ENCODE measurements around the gene TFPI. TPM values are rescaled to one million over a fixed set of nuclear protein-coding genes. Genes with fewer than 3 reads are reported as not detected.

TFPI gene
- total and polyA plus RNA-seq, 2 donors (not counting 3 experiments of a cell fraction or from before 2014, with no cell fraction given), result 177 to 286 TPM

- no TSS peak for BruUV-seq (replicated peaks)
- Histone ChIP-seq H3K27me3 (ENCODE audit: control insufficient read depth in 2 of 2, insufficient read depth in 2 of 2, low read length in 2 of 2) (no peaks in the 10 kb centered on the region), H3K4me1 (ENCODE audit: control insufficient read depth, extremely low read depth, insufficient read depth, low read length) (peaks cover 29% of the 10 kb centered on the region), H3K9ac (replicated peaks; ENCODE audit: extremely low read depth, insufficient read depth, low read length) (no peak overlapping the region), H3K4me3 (replicated peaks in 1 of 3; ENCODE audit: insufficient read depth in 1 of 3, low read depth in 1 of 3, low read length in 3 of 3) (no peak overlapping the region), H3K9me1 (replicated peaks; ENCODE audit: control insufficient read depth, extremely low read depth, insufficient read depth, low read length) (no peaks in the 10 kb centered on the region), H3K9me3 (replicated peaks; ENCODE audit: control insufficient read depth, insufficient read depth, low read length) (peaks cover 3% of the 10 kb centered on the region), H2AFZ (ENCODE audit: low read depth, low read length) (no peak overlapping the region), H3K36me3 (ENCODE audit: control insufficient read depth in 2 of 2, extremely low read depth in 1 of 2, insufficient read depth in 2 of 2, low read length in 2 of 2) (peaks cover 23 to 24% of the 10 kb centered on the region in 2 experiments), H4K20me1 (replicated peaks; ENCODE audit: control insufficient read depth, extremely low read depth, insufficient read depth, low read length) (no peaks in the 10 kb centered on the region), H3K79me2 (ENCODE audit: control insufficient read depth, insufficient read depth, low read length) (peaks cover 12% of the 10 kb centered on the region), H3K27ac (ENCODE audit: insufficient read depth, low read depth, low read length) (no peak overlapping the region), H3K4me2 (ENCODE audit: insufficient read depth, low read length) (no peak overlapping the region)
- DNase-seq (ENCODE audit: low read depth, low spot score) (peak; percentile 45), FAIRE-seq (no peak)
- ChIA-PET CTCF (interaction anchor here (2.2 to 8.4 kb wide), 4 partner anchors 49 to 635 kb away, joined by 6 to 598 read pairs (median 46); no protein-coding TSS in a partner anchor), POLR2A (no interaction called here)
- dilution Hi-C loops (cut with MboI; ENCODE audit: extremely low pct_ligation_motif_present, low sequenced_read_pairs), result no loop called here
- intact Hi-C loops (cut with micrococcal nuclease), result no loop called here
- TF ChIP-seq MYC (IDR thresholded peaks at IDR 0.05; ENCODE audit: low read depth, low read length) (no peak), GATA2 (IDR thresholded peaks at IDR 0.05; ENCODE audit: insufficient read depth, insufficient read length, low read depth, low read length) (no peak), CTCF (IDR thresholded peaks at IDR 0.05; ENCODE audit: extremely low read depth in 1 of 2, insufficient read depth in 1 of 2, low read depth in 1 of 2, low read length in 2 of 2) (peak; percentile 18 to 29)
Observed at GRCh38 chr2:187497858-187498463, 56.3 kb downstream of the TFPI start.

DNA sequence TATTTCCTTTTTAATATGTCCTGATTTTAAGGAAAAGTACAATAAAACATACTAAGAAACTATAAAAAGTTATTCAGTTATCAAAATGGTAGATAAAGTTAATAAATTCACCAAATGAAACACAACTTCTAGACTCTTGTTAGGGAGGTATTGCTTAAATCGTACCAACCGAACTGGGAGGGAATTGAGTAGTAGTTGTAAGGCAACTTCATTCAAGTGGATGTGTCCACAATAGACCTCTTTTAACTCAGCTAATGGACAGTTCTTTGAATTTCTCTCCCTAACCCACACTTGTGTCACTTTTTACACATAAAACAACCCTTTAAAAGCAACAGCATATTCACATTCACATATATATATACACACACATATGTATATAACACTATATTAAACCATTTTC lies 57.1 kb downstream of the TFPI start:
- no peak for DNase-seq (ENCODE audit: low read depth, low spot score)
- Histone ChIP-seq H3K4me2 (ENCODE audit: insufficient read depth, low read length) (no peak overlapping the region), H3K9ac (replicated peaks; ENCODE audit: extremely low read depth, insufficient read depth, low read length) (no peak overlapping the region), H3K79me2 (ENCODE audit: control insufficient read depth, insufficient read depth, low read length) (peaks cover 12% of the 10 kb centered on the region), H3K9me3 (replicated peaks; ENCODE audit: control insufficient read depth, insufficient read depth, low read length) (peaks cover 3% of the 10 kb centered on the region), H3K4me3 (replicated peaks in 1 of 3; ENCODE audit: insufficient read depth in 1 of 3, low read depth in 1 of 3, low read length in 3 of 3) (no peak overlapping the region), H2AFZ (ENCODE audit: low read depth, low read length) (no peak overlapping the region), H4K20me1 (replicated peaks; ENCODE audit: control insufficient read depth, extremely low read depth, insufficient read depth, low read length) (no peaks in the 10 kb centered on the region), H3K4me1 (ENCODE audit: control insufficient read depth, extremely low read depth, insufficient read depth, low read length) (peaks cover 21% of the 10 kb centered on the region), H3K27me3 (ENCODE audit: control insufficient read depth in 2 of 2, insufficient read depth in 2 of 2, low read length in 2 of 2) (no peaks in the 10 kb centered on the region), H3K9me1 (replicated peaks; ENCODE audit: control insufficient read depth, extremely low read depth, insufficient read depth, low read length) (no peaks in the 10 kb centered on the region), H3K36me3 (ENCODE audit: control insufficient read depth in 2 of 2, extremely low read depth in 1 of 2, insufficient read depth in 2 of 2, low read length in 2 of 2) (peaks cover 23 to 27% of the 10 kb centered on the region in 2 experiments), H3K27ac (ENCODE audit: insufficient read depth, low read depth, low read length) (no peak overlapping the region)
- dilution Hi-C loops (cut with MboI; ENCODE audit: extremely low pct_ligation_motif_present, low sequenced_read_pairs) (no loop called here), intact Hi-C loops (cut with micrococcal nuclease) (no loop called here)
- BruUV-seq (replicated peaks), result no TSS peak
- FAIRE-seq, result no peak
- TF ChIP-seq JUN (IDR thresholded peaks at IDR 0.05; ENCODE audit: borderline replicate concordance, insufficient read depth, insufficient read length, low read depth), result no peak
- TF ChIP-seq MAX (IDR thresholded peaks at IDR 0.05; ENCODE audit: insufficient read depth, insufficient read length), result no peak
- TF ChIP-seq POLR2AphosphoS5 (IDR thresholded peaks at IDR 0.05; ENCODE audit: insufficient read depth, low read depth, low read length), result no peak
- no peak for TF ChIP-seq FOS (IDR thresholded peaks at IDR 0.05; ENCODE audit: borderline replicate concordance, insufficient read depth, low read length)
- TF ChIP-seq MYC (IDR thresholded peaks at IDR 0.05; ENCODE audit: low read depth, low read length), result no peak
- CTCF ChIA-PET, result no interaction called here
- POLR2A ChIA-PET, result no interaction called here
